ENCODE results near the gene C3orf33.

- no peak for TF ChIP-seq CTCF (IDR thresholded peaks at IDR 0.05)
- TF ChIP-seq POLR2A (IDR thresholded peaks at IDR 0.05): no peak
These were observed 91.8 kb downstream of the C3orf33 start for GRCh38 chr3:155714295-155714718.

Measured in lower leg skin (tissue), 3 donors.